ENCODE measurements around the gene FAM117B.

Gene FAM117B

DNA sequence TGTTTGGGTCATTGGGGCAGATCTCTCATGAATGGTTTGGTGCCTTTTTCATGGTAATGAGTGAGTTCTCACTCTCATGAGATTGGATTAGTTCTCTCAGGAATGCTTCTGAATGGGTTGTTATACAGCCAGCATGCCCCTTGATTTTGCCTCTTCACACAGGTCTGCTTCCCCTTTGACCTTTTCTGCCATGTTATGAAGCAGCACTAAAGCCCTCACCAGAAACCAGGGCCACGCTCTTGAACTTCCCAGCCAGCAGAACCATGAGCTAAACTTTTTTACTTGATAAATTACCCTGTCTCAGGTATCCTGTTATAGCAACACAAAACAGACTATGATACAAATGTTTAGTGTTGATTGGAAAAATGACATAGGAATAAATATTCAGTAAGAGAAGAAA is 179.5 kb downstream of the FAM117B start:
- no peak overlapping the region for H3K4me3 ChIP-seq (ENCODE audit: low read depth, low read length)
- DNase-seq (ENCODE audit: low read depth) = no peak
- no peak for TF ChIP-seq CTCF (conservative IDR thresholded peaks at IDR 0.05; ENCODE audit: low read depth, low read length)

DNA sequence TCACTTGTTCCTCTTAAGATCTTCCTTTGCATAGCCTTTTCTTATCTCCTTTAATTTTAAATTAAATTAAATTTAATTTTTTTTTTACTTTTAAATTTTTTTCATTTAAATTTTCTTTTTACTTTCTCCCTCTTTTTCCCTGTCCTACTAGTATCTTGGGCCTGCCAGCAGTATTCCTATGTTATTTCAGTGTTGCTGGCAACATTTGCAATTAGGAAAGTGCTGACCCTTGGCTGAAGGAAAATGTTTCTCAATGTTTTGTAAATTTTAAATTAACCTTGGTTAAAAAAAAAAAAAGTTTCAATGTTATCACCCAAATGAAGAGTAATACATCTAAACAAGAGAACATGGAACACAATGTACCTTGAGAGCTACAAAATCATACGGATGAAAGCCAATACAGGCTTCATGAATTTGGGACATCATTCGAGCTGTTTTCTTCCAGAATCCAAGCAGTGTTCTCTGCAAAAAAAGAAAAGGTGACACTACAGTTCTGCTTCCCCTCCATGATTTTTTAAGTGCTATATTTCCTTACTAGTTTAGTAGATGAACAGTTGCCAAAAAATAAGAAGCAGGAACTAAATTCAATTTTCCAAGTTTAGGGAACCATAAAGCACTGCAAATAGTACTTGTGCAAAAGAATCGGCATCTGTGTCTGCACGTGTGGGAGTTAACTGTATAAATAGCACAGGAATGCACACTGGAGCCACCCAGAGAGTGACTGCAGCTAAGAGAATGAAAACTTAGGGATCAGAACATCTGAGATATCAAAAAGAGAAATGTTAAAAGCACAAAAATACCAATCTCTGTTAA is 181.0 kb downstream of the FAM117B start:
- peak; percentile 52 for DNase-seq (ENCODE audit: low read depth)

GRCh38 chr2:202817771-202818170 is 183.0 kb downstream of the FAM117B start:
- no peak for TF ChIP-seq CTCF (conservative IDR thresholded peaks at IDR 0.05; ENCODE audit: low read depth, low read length)
- no peak overlapping the region for H3K4me3 ChIP-seq (ENCODE audit: low read depth, low read length)
- no peak for DNase-seq (ENCODE audit: low read depth)

More for the DNA sequence above, 181.0 kb downstream of the FAM117B start:
- no peak for TF ChIP-seq CTCF (conservative IDR thresholded peaks at IDR 0.05; ENCODE audit: low read depth, low read length)
- H3K4me3 ChIP-seq (ENCODE audit: low read depth, low read length) = no peak overlapping the region

DNA sequence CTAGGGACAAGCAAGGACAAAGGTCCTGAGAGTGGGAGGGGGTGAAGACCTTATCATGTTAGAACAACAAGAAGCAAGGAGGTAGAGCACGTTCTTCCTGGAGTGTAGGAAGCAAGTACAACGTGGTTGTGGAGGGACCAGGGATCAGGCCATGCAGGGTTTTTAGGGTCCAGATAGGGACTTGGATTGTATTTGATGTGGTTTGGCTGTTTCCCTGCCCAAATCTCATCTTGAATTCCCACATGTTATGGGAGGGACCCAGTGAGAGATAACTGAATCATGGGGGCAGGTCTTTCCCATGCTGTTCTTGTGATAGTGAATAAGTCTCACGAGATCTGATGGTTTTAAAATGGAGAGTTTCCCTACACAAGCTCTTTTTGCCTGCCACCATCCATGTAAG is 183.6 kb downstream of the FAM117B start:
- H3K4me3 ChIP-seq (ENCODE audit: low read depth, low read length) = no peak overlapping the region
- no peak for DNase-seq (ENCODE audit: low read depth)
- TF ChIP-seq CTCF (conservative IDR thresholded peaks at IDR 0.05; ENCODE audit: low read depth, low read length) = no peak

All from choroid plexus epithelial cell (primary cell).